Motor neuron (in vitro differentiated cells): ENCODE data around the gene FBXW4. TPM values are rescaled to one million over a fixed set of nuclear protein-coding genes. Genes with fewer than 3 reads are reported as not detected.
A peak's percentile ranks its signal among the peaks of the same experiment; 100 is the strongest.

Experiments
- ATAC-seq, 8 experiments: fragments of 200-7000 bp; cut with Tn5 transposase; replicated peaks in 6 of 8; 2 replicates each; pipeline ENCODE4 v1.8.0; 2021; ENCODE audit warnings: mild to moderate bottlenecking in 8 of 8, moderate library complexity in 8 of 8
- H3K27ac ChIP-seq, 2 donors: fragments of 250-450 bp; sonication (Bioruptor Pico); 2 replicates each; pipeline ENCODE4 v1.9.0; 2021; ENCODE audit warnings: antibody characterized with exemption in 2 of 2, mild to moderate bottlenecking in 2 of 2, moderate library complexity in 1 of 2
- H3K4me1 ChIP-seq, 2 donors: fragments of 250-450 bp; sonication (Bioruptor Pico); replicated peaks in 1 of 2; 2 replicates each; pipeline ENCODE4 v1.6.1; 2021; ENCODE audit warnings: antibody characterized with exemption in 2 of 2, mild to moderate bottlenecking in 2 of 2, moderate library complexity in 1 of 2
- H3K4me3 ChIP-seq, 5 donors: fragments of 250-450 bp; sonication (Bioruptor Pico); 2 replicates each; pipeline ENCODE4 v1.9.0; 2021; ENCODE audit warnings: antibody characterized with exemption in 5 of 5, mild to moderate bottlenecking in 5 of 5, moderate library complexity in 4 of 5
- WGBS, 10 experiments: fragments of 450-650 bp; shearing (Covaris generic); methylation state at CpG; one replicate each; pipeline ENCODE4 v1.0.0; 2022; 5-methylcytosine and 5-hydroxymethylcytosine counted together
- in situ Hi-C, 9 experiments: fragments of 400-800 bp; cut with MboI; loops; one replicate each; pipeline ENCODE4 v1.15.0; 2021; ENCODE audit warnings: low sequenced_read_pairs in 9 of 9, low pct_unique_long_range_greater_than_20kb in 2 of 9; ENCODE audit not compliant: unreplicated experiment in 9 of 9
- total RNA-seq, 8 experiments: library from RNA; unstranded; fragments of 300-600 nt; gene quantifications; 2 replicates each; pipeline versions ENCODE4 v1.2.3 to v1.2.4, GENCODE V29; 2022

Gene FBXW4
- total RNA-seq, 8 experiments from 2014 or later = 17.9 to 35.8 (median 24.0) TPM

GRCh38 chr10:101618871-101619270 lies 76.1 kb downstream of the FBXW4 start:
- no peak for ATAC-seq
- Histone ChIP-seq H3K4me3 (no peak overlapping the region), H3K4me1 (peaks cover 0 to 5% of the 10 kb centered on the region in 2 donors), H3K27ac (no peak overlapping the region)
- 83 to 100% (median 90%) methylated on average over 1 to 2 of the region's 2 CpGs; no CpG with 5 or more reads in 5 of the 10 experiments for WGBS, 10 experiments
- in situ Hi-C loops = loop anchor here in 4 of 9 experiments (25.0 kb wide), 2 partner anchors 143 to 168 kb away; partner anchors contain the start of genes FGF8 (in 2 of the 4) and NPM3 (in 2 of the 4)

- Histone ChIP-seq H3K4me3 (no peak overlapping the region), H3K4me1 (peaks cover 0 to 9% of the 10 kb centered on the region in 2 donors), H3K27ac (no peak overlapping the region)
- ATAC-seq = no peak
- WGBS, 10 experiments = 45 to 100% (median 83%) methylated on average over 1 to 2 of the region's 4 CpGs; no CpG with 5 or more reads in 3 of the 10 experiments
- in situ Hi-C loops = loop anchor here in 4 of 9 experiments (25.0 kb wide), 2 partner anchors 144 to 169 kb away; partner anchors contain the start of genes FGF8 (in 2 of the 4) and NPM3 (in 2 of the 4)
These were observed 77.0 kb downstream of the FBXW4 start for GRCh38 chr10:101617824-101618568.

- no peak for ATAC-seq
- in situ Hi-C loops = loop anchor here in 4 of 9 experiments (25.0 kb wide), 2 partner anchors 145 to 170 kb away; partner anchors contain the start of genes FGF8 (in 2 of the 4) and NPM3 (in 2 of the 4)
- Histone ChIP-seq H3K27ac (no peak overlapping the region), H3K4me1 (peaks cover 7 to 16% of the 10 kb centered on the region in 2 donors), H3K4me3 (no peak overlapping the region)
- WGBS, 10 experiments = 44 to 100% (median 79%) methylated on average over 1 to 8 of the region's 8 CpGs
These were observed 77.7 kb downstream of the FBXW4 start for GRCh38 chr10:101617102-101617823.

GRCh38 chr10:101616415-101617101 lies 78.4 kb downstream of the FBXW4 start:
- Histone ChIP-seq H3K27ac (no peak overlapping the region), H3K4me3 (no peak overlapping the region), H3K4me1 (peaks cover 7 to 18% of the 10 kb centered on the region in 2 donors)
- in situ Hi-C loops = loop anchor here in 4 of 9 experiments (25.0 kb wide), 2 partner anchors 146 to 171 kb away; partner anchors contain the start of genes FGF8 (in 2 of the 4) and NPM3 (in 2 of the 4)
- WGBS, 10 experiments = 40 to 100% (median 86%) methylated on average over 1 to 7 of the region's 9 CpGs; no CpG with 5 or more reads in 3 of the 10 experiments
- ATAC-seq = no peak

- no peak overlapping the region for H3K27ac ChIP-seq
- H3K4me1 ChIP-seq = peaks cover 7 to 18% of the 10 kb centered on the region in 2 donors
- no peak overlapping the region for H3K4me3 ChIP-seq
- in situ Hi-C loops = loop anchor here in 4 of 9 experiments (25.0 kb wide), 2 partner anchors 147 to 172 kb away; partner anchors contain the start of genes FGF8 (in 2 of the 4) and NPM3 (in 2 of the 4)
- WGBS, 10 experiments = 50 to 52% methylated on average over 2 of the region's 5 CpGs; no CpG with 5 or more reads in 8 of the 10 experiments
- no peak for ATAC-seq
These were observed 79.3 kb downstream of the FBXW4 start for GRCh38 chr10:101615525-101616116.

GRCh38 chr10:101614663-101615524 lies 80.1 kb downstream of the FBXW4 start:
- in situ Hi-C loops = loop anchor here in 4 of 9 experiments (25.0 kb wide), 2 partner anchors 147 to 172 kb away; partner anchors contain the start of genes FGF8 (in 2 of the 4) and NPM3 (in 2 of the 4)
- Histone ChIP-seq H3K4me1 (peaks cover 7 to 18% of the 10 kb centered on the region in 2 donors), H3K4me3 (no peak overlapping the region), H3K27ac (no peak overlapping the region)
- peak in 2 of 8 experiments; percentile 13 to 18 for ATAC-seq
- 20 to 68% (median 44%) methylated on average over 1 to 5 of the region's 13 CpGs; no CpG with 5 or more reads in 3 of the 10 experiments for WGBS, 10 experiments

- Histone ChIP-seq H3K4me1 (peaks cover 7 to 18% of the 10 kb centered on the region in 2 donors), H3K4me3 (no peak overlapping the region), H3K27ac (no peak overlapping the region)
- in situ Hi-C loops = loop anchor here in 4 of 9 experiments (25.0 kb wide), 2 partner anchors 149 to 174 kb away; partner anchors contain the start of genes FGF8 (in 2 of the 4) and NPM3 (in 2 of the 4)
- WGBS, 10 experiments = 100% methylated on average over 1 of the region's 3 CpGs; no CpG with 5 or more reads in 7 of the 10 experiments
- ATAC-seq = no peak
These were observed 81.3 kb downstream of the FBXW4 start for GRCh38 chr10:101613646-101614045.

GRCh38 chr10:101612872-101613271 lies 82.1 kb downstream of the FBXW4 start:
- Histone ChIP-seq H3K4me3 (no peak overlapping the region), H3K27ac (no peak overlapping the region), H3K4me1 (peaks cover 7 to 18% of the 10 kb centered on the region in 2 donors)
- peak in 3 of 8 experiments; percentile 11 to 31 (median 27) for ATAC-seq
- WGBS, 10 experiments = 57 to 100% (median 76%) methylated on average over 2 to 5 of the region's 10 CpGs; no CpG with 5 or more reads in 7 of the 10 experiments
- in situ Hi-C loops = loop anchor here in 4 of 9 experiments (25.0 kb wide), 2 partner anchors 149 to 174 kb away; partner anchors contain the start of genes FGF8 (in 2 of the 4) and NPM3 (in 2 of the 4)

GRCh38 chr10:101612086-101612485 lies 82.9 kb downstream of the FBXW4 start:
- WGBS, 10 experiments = 80 to 100% (median 90%) methylated on average over 1 to 6 of the region's 6 CpGs; no CpG with 5 or more reads in 5 of the 10 experiments
- Histone ChIP-seq H3K27ac (no peak overlapping the region), H3K4me3 (no peak overlapping the region), H3K4me1 (peaks cover 7 to 18% of the 10 kb centered on the region in 2 donors)
- in situ Hi-C loops = loop anchor here in 4 of 9 experiments (25.0 kb wide), 2 partner anchors 150 to 175 kb away; partner anchors contain the start of genes FGF8 (in 2 of the 4) and NPM3 (in 2 of the 4)
- ATAC-seq = peak in 1 of 8 experiments; percentile 11

GRCh38 chr10:101611096-101611905 lies 83.7 kb downstream of the FBXW4 start:
- H3K27ac ChIP-seq = no peak overlapping the region
- peak in 4 of 8 experiments; percentile 17 to 87 (median 84) for ATAC-seq
- WGBS, 10 experiments = 80 to 94% (median 88%) methylated on average over 3 to 13 of the region's 16 CpGs; no CpG with 5 or more reads in 6 of the 10 experiments
- no peak overlapping the region for H3K4me3 ChIP-seq
- H3K4me1 ChIP-seq = peaks cover 7 to 18% of the 10 kb centered on the region in 2 donors
- in situ Hi-C loops = loop anchor here in 4 of 9 experiments (25.0 kb wide), 2 partner anchors 151 to 176 kb away; partner anchors contain the start of genes FGF8 (in 2 of the 4) and NPM3 (in 2 of the 4)
